HCT116 (cell line): ENCODE results near the gene EPHA6. TPM values are rescaled to one million over a fixed set of nuclear protein-coding genes. Genes with fewer than 3 reads are reported as not detected.

Source experiments
- ATAC-seq: fragments of 200-7000 bp; cut with Tn5 transposase; 2 replicates; pipeline ENCODE4 v1.9.1; 2020; ENCODE audit warnings: mild to moderate bottlenecking, moderate library complexity
- BruUV-seq: library from RNA; stranded (reverse); fragments of 400-500 nt; replicated peaks from 2 replicates; lab custom pipeline; 2021; lab: Mats Ljungman, UMichigan
- CTCF ChIA-PET: fragments of 300-600 bp; sonication (Branson Sonifier 250); formaldehyde crosslinking; loops from one replicate; lab custom pipeline; 2021; ENCODE audit warnings: antibody characterized with exemption; lab: Charles Lee
- POLR2A ChIA-PET: fragments of 300-600, 350-600 bp; sonication (Branson Sonifier 250); formaldehyde crosslinking; loops from one replicate; lab custom pipeline; 2021; ENCODE audit warnings: antibody characterized with exemption; lab: Charles Lee
- RAD21 ChIA-PET, 2 experiments: fragments of 300-600 bp; sonication (Branson Sonifier 250); formaldehyde crosslinking; loops; one replicate each; lab custom pipeline; 2023; ENCODE audit warnings: low total read pairs in 2 of 2; ENCODE audit not compliant: uncharacterized antibody in 2 of 2, unreplicated experiment in 2 of 2, low non-redundant PET in 1 of 2; lab: Charles Lee
- DNase-seq: peaks from one replicate; pipeline ENCODE4 v3.0.0-alpha.2; 2010; ENCODE audit warnings: low read depth, low spot score
- H2AFZ ChIP-seq: fragments of 200-600 bp; shearing (Covaris generic), sonication (generic); 2 replicates; pipeline ENCODE4 v1.6.1; 2017; ENCODE audit warnings: low read depth, mixed run types, mixed read lengths, antibody characterized with exemption, low read length; ENCODE audit not compliant: poor library complexity, severe bottlenecking
- H3K27ac ChIP-seq: 2 replicates; pipeline ENCODE4 v1.5.1; 2012; ENCODE audit warnings: low read depth, low read length
- H3K27me3 ChIP-seq: fragments of 200-600 bp; sonication (generic); 2 replicates; pipeline ENCODE4 v1.6.1; 2016; ENCODE audit warnings: mixed run types, low read length, mixed read lengths; ENCODE audit not compliant: insufficient read depth
- H3K36me3 ChIP-seq, 2 experiments: fragments of 200-500 bp in 1 of 2; fragments of 200-600 bp in 1 of 2; sonication (Bioruptor generic) in 1 of 2; sonication (generic) in 1 of 2; 2 replicates each; pipeline versions ENCODE4 v1.5.1 to v1.6.1; 2014 to 2016; ENCODE audit warnings: low read length in 2 of 2, inconsistent platforms in 1 of 2, mixed read lengths in 1 of 2, mixed run types in 1 of 2; ENCODE audit not compliant: insufficient read depth in 2 of 2, control insufficient read depth in 1 of 2
- H3K4me1 ChIP-seq, 2 experiments: fragments of 200-600 bp in 1 of 2; sonication (generic) in 1 of 2; 2 replicates each; pipeline versions ENCODE4 v1.5.1 to v1.6.1; 2012 to 2017; ENCODE audit warnings: low read length in 2 of 2, inconsistent platforms in 1 of 2, mild to moderate bottlenecking in 1 of 2, mixed read lengths in 1 of 2, mixed run types in 1 of 2, moderate library complexity in 1 of 2; ENCODE audit not compliant: insufficient read depth in 2 of 2, control insufficient read depth in 1 of 2
- H3K4me2 ChIP-seq: fragments of 200-600 bp; sonication (generic); 2 replicates; pipeline ENCODE4 v1.6.1; 2017; ENCODE audit warnings: mixed run types, low read length, mixed read lengths
- H3K4me3 ChIP-seq, 2 experiments: fragments of 200-600 bp in 1 of 2; sonication (generic) in 1 of 2; replicated peaks in 1 of 2; 2 replicates each; pipeline ENCODE4 v1.5.1; 2011 to 2016; ENCODE audit warnings: low read length in 2 of 2, control low read depth in 1 of 2, low read depth in 1 of 2, mild to moderate bottlenecking in 1 of 2, mixed read lengths in 1 of 2, mixed run types in 1 of 2
- H3K79me2 ChIP-seq: fragments of 200-600 bp; sonication (generic); 2 replicates; pipeline ENCODE4 v1.6.1; 2017; ENCODE audit warnings: mild to moderate bottlenecking, mixed run types, low read length, moderate library complexity, mixed read lengths; ENCODE audit not compliant: insufficient read depth
- H3K9ac ChIP-seq: fragments of 200-600 bp; sonication (generic); 2 replicates; pipeline ENCODE4 v1.6.1; 2016; ENCODE audit warnings: low read length, mixed read lengths
- H3K9me2 ChIP-seq: fragments of 200-600 bp; sonication (generic), shearing (Covaris generic); 2 replicates; pipeline ENCODE4 v1.6.1; 2017; ENCODE audit warnings: mixed run types, mild to moderate bottlenecking, moderate library complexity; ENCODE audit not compliant: insufficient read depth
- H3K9me3 ChIP-seq, 2 experiments: fragments of 200-500 bp in 1 of 2; fragments of 200-600 bp in 1 of 2; sonication (Bioruptor generic) in 1 of 2; sonication (generic) in 1 of 2; 2 replicates each; pipeline ENCODE4 v1.6.1; 2014 to 2017; ENCODE audit warnings: low read length in 2 of 2, mixed read lengths in 2 of 2, inconsistent platforms in 1 of 2, low read depth in 1 of 2, mild to moderate bottlenecking in 1 of 2, mixed run types in 1 of 2, moderate library complexity in 1 of 2; ENCODE audit not compliant: control insufficient read depth in 1 of 2, insufficient read depth in 1 of 2
- H4K20me1 ChIP-seq: fragments of 200-600 bp; sonication (generic), shearing (Covaris generic); 2 replicates; pipeline ENCODE4 v1.6.1; 2017; ENCODE audit warnings: mixed run types, mild to moderate bottlenecking, moderate library complexity; ENCODE audit not compliant: insufficient read depth
- CEBPB ChIP-seq: IDR thresholded peaks from 2 replicates; pipeline ENCODE4 v1.6.1; 2012; ENCODE audit warnings: low read depth
- ELF1 ChIP-seq: IDR thresholded peaks from 2 replicates; pipeline ENCODE4 v1.6.1; 2012; ENCODE audit warnings: low read depth, borderline replicate concordance
- EZH2 ChIP-seq: fragments of 200-600 bp; sonication (generic); IDR thresholded peaks from 2 replicates; pipeline ENCODE4 v1.6.1; 2017; ENCODE audit warnings: antibody characterized with exemption, mixed run types
- FOSL1 ChIP-seq: IDR thresholded peaks from 2 replicates; pipeline ENCODE4 v1.6.1; 2012; ENCODE audit warnings: low read depth
- SP1 ChIP-seq: IDR thresholded peaks from 2 replicates; pipeline ENCODE4 v1.6.1; 2012; ENCODE audit warnings: low read depth
- ZFX ChIP-seq: fragments of 450-650 bp; IDR thresholded peaks from 2 replicates; pipeline ENCODE4 v1.6.1; 2017
- intact Hi-C: fragments of 100-400 bp; cut with micrococcal nuclease; formaldehyde crosslinking; loops from 2 replicates; pipeline ENCODE4 v1.10.0; 2022
- total RNA-seq: library from RNA; stranded (reverse); gene quantifications from one replicate; pipeline ENCODE4 v1.2.1, GENCODE V29; 2021; ENCODE audit not compliant: unreplicated experiment
- TF ChIP-seq, protein P1 (sequence below): IDR thresholded peaks from 2 replicates; pipeline ENCODE4 v1.6.1; 2011; ENCODE audit warnings: mild to moderate bottlenecking, low read length, moderate library complexity; ENCODE audit not compliant: insufficient replicate concordance; ENCODE audit errors: extremely low read depth
- TF ChIP-seq, protein P2 (sequence below), 3 experiments: fragments of 200-600 bp in 1 of 3; sonication (generic) in 1 of 3; IDR thresholded peaks in 2 of 3; conservative IDR thresholded peaks in 1 of 3; 2 replicates each; pipeline ENCODE4 v1.5.1; 2012 to 2017; ENCODE audit warnings: low read depth in 2 of 3, low read length in 2 of 3, antibody characterized with exemption in 1 of 3, borderline replicate concordance in 1 of 3, control low read depth in 1 of 3, mild to moderate bottlenecking in 1 of 3, mixed read lengths in 1 of 3, mixed run types in 1 of 3, moderate library complexity in 1 of 3; ENCODE audit not compliant: insufficient read depth in 1 of 3
- TF ChIP-seq, protein P3 (sequence below): IDR thresholded peaks from 2 replicates; pipeline ENCODE4 v1.6.1; 2012
- TF ChIP-seq, protein P4 (sequence below): IDR thresholded peaks from 2 replicates; pipeline ENCODE4 v1.6.1; 2012; ENCODE audit warnings: low read depth

Gene EPHA6
- total RNA-seq, 1 experiment from 2014 or later, result not detected

DNA sequence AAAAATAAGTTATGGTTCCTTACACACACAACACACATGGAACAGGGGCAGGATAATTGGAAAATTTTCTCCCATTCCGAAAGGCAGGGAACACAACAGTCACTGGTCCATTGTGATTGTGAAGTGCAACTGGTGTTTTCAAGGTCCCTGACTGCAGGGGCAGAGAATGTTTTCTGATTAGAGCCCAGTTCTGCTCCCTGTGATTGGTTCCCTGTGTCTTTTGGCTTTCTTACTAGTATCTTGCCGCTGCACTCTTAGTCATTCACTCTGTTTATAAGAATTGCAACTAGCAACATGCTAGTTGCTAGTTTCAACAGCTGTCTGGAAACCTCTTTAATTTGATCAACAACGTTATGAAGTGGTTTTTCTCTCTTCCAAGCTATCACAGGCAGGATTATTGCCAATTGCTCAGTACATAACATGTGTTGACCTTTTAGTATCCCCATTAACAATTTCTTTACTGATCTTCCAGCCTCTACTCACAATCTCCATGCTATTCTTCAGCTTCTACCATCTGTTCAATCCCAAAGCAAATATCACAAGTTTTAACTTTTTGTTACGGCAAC is 177.5 kb downstream of the EPHA6 start:
- H2AFZ ChIP-seq, result no peak overlapping the region
- intact Hi-C loops, result no loop called here
- no TSS peak for BruUV-seq
- no peaks in the 10 kb centered on the region for H3K9me2 ChIP-seq
- no peak for ATAC-seq
- ChIA-PET CTCF (no interaction called here), RAD21 (no interaction called here), POLR2A (no interaction called here)
- no peaks in the 10 kb centered on the region for H3K4me1 ChIP-seq
- no peaks in the 10 kb centered on the region for H3K79me2 ChIP-seq
- H3K36me3 ChIP-seq, result no peaks in the 10 kb centered on the region
- no peaks in the 10 kb centered on the region for H3K27me3 ChIP-seq
- H4K20me1 ChIP-seq, result no peaks in the 10 kb centered on the region
- no peak overlapping the region for H3K4me2 ChIP-seq
- peaks cover 0 to 8% of the 10 kb centered on the region in 2 experiments; a peak in 2 of 4 replicates for H3K9me3 ChIP-seq
- no peak overlapping the region for H3K27ac ChIP-seq
- H3K9ac ChIP-seq, result no peak overlapping the region
- no peak for TF ChIP-seq EZH2
- no peak for TF ChIP-seq FOSL1
- no peak for TF ChIP-seq SP1
- TF ChIP-seq ELF1, result no peak
- TF ChIP-seq ZFX, result no peak
- TF ChIP-seq, protein P1, sequence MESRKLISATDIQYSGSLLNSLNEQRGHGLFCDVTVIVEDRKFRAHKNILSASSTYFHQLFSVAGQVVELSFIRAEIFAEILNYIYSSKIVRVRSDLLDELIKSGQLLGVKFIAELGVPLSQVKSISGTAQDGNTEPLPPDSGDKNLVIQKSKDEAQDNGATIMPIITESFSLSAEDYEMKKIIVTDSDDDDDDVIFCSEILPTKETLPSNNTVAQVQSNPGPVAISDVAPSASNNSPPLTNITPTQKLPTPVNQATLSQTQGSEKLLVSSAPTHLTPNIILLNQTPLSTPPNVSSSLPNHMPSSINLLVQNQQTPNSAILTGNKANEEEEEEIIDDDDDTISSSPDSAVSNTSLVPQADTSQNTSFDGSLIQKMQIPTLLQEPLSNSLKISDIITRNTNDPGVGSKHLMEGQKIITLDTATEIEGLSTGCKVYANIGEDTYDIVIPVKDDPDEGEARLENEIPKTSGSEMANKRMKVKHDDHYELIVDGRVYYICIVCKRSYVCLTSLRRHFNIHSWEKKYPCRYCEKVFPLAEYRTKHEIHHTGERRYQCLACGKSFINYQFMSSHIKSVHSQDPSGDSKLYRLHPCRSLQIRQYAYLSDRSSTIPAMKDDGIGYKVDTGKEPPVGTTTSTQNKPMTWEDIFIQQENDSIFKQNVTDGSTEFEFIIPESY, result no peak
- TF ChIP-seq, protein P2, sequence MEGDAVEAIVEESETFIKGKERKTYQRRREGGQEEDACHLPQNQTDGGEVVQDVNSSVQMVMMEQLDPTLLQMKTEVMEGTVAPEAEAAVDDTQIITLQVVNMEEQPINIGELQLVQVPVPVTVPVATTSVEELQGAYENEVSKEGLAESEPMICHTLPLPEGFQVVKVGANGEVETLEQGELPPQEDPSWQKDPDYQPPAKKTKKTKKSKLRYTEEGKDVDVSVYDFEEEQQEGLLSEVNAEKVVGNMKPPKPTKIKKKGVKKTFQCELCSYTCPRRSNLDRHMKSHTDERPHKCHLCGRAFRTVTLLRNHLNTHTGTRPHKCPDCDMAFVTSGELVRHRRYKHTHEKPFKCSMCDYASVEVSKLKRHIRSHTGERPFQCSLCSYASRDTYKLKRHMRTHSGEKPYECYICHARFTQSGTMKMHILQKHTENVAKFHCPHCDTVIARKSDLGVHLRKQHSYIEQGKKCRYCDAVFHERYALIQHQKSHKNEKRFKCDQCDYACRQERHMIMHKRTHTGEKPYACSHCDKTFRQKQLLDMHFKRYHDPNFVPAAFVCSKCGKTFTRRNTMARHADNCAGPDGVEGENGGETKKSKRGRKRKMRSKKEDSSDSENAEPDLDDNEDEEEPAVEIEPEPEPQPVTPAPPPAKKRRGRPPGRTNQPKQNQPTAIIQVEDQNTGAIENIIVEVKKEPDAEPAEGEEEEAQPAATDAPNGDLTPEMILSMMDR (IDR thresholded peaks at IDR 0.05 in 2 of 3, conservative IDR thresholded peaks at IDR 0.05 in 1 of 3; ENCODE audit: borderline replicate concordance in 1 of 3, insufficient read depth in 1 of 3, low read depth in 2 of 3, low read length in 2 of 3), result no peak
- TF ChIP-seq, protein P3, sequence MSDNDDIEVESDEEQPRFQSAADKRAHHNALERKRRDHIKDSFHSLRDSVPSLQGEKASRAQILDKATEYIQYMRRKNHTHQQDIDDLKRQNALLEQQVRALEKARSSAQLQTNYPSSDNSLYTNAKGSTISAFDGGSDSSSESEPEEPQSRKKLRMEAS, result no peak
- TF ChIP-seq, protein P4, sequence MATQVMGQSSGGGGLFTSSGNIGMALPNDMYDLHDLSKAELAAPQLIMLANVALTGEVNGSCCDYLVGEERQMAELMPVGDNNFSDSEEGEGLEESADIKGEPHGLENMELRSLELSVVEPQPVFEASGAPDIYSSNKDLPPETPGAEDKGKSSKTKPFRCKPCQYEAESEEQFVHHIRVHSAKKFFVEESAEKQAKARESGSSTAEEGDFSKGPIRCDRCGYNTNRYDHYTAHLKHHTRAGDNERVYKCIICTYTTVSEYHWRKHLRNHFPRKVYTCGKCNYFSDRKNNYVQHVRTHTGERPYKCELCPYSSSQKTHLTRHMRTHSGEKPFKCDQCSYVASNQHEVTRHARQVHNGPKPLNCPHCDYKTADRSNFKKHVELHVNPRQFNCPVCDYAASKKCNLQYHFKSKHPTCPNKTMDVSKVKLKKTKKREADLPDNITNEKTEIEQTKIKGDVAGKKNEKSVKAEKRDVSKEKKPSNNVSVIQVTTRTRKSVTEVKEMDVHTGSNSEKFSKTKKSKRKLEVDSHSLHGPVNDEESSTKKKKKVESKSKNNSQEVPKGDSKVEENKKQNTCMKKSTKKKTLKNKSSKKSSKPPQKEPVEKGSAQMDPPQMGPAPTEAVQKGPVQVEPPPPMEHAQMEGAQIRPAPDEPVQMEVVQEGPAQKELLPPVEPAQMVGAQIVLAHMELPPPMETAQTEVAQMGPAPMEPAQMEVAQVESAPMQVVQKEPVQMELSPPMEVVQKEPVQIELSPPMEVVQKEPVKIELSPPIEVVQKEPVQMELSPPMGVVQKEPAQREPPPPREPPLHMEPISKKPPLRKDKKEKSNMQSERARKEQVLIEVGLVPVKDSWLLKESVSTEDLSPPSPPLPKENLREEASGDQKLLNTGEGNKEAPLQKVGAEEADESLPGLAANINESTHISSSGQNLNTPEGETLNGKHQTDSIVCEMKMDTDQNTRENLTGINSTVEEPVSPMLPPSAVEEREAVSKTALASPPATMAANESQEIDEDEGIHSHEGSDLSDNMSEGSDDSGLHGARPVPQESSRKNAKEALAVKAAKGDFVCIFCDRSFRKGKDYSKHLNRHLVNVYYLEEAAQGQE, result no peak
- TF ChIP-seq CEBPB, result no peak
- DNase-seq, result no peak
- no peak overlapping the region for H3K4me3 ChIP-seq
